ENCODE data around the gene EIF2B2. TPM values are rescaled to one million over a fixed set of nuclear protein-coding genes. Genes with fewer than 3 reads are reported as not detected.

EIF2B2 gene
- total RNA-seq, 3 donors from 2014 or later, result 61.2 to 69.4 (median 66.0) TPM

- H3K4me3 Mint-ChIP-seq, result no peak overlapping the region
- ATAC-seq (no peak), DNase-seq (no peak)
- peaks cover 32% of the 10 kb centered on the region for H3K4me1 Mint-ChIP-seq (ENCODE audit: low read depth)
- no peaks in the 10 kb centered on the region for H3K9me3 Mint-ChIP-seq
- H3K36me3 Mint-ChIP-seq (ENCODE audit: insufficient read depth), result peaks cover 15% of the 10 kb centered on the region
- no peaks in the 10 kb centered on the region for H3K27me3 Mint-ChIP-seq (ENCODE audit: low read depth)
Observed at GRCh38 chr14:75001261-75001660, 1.5 kb upstream of the EIF2B2 start.

GRCh38 chr14:75001899-75002298, 822 bp upstream of the EIF2B2 start:
- Mint-ChIP-seq H3K4me1 (ENCODE audit: low read depth) (peaks cover 36% of the 10 kb centered on the region), H3K36me3 (ENCODE audit: insufficient read depth) (peaks cover 21% of the 10 kb centered on the region), H3K4me3 (peak overlapping the region; percentile 96), H3K9me3 (no peaks in the 10 kb centered on the region), H3K27me3 (ENCODE audit: low read depth) (no peaks in the 10 kb centered on the region)
- DNase-seq, result no peak
- ATAC-seq, result no peak

GRCh38 chr14:75003250-75004027, 718 bp downstream of the EIF2B2 start:
- Mint-ChIP-seq H3K4me1 (ENCODE audit: low read depth) (peaks cover 39% of the 10 kb centered on the region), H3K9me3 (no peaks in the 10 kb centered on the region), H3K27me3 (ENCODE audit: low read depth) (no peaks in the 10 kb centered on the region), H3K4me3 (peak overlapping the region; percentile 96), H3K36me3 (ENCODE audit: insufficient read depth) (peaks cover 35% of the 10 kb centered on the region)
- ATAC-seq (peak in 1 of 2 donors; percentile 1), DNase-seq (no peak)

- no peaks in the 10 kb centered on the region for H3K27me3 Mint-ChIP-seq (ENCODE audit: low read depth)
- no peak overlapping the region for H3K4me3 Mint-ChIP-seq
- no peaks in the 10 kb centered on the region for H3K9me3 Mint-ChIP-seq
- H3K4me1 Mint-ChIP-seq (ENCODE audit: low read depth), result peaks cover 39% of the 10 kb centered on the region
- H3K36me3 Mint-ChIP-seq (ENCODE audit: insufficient read depth), result peaks cover 46% of the 10 kb centered on the region
- DNase-seq, result no peak
- no peak for ATAC-seq
Observed at GRCh38 chr14:75005357-75005756, 2.6 kb downstream of the EIF2B2 start.

GRCh38 chr14:75009176-75009575, 6.5 kb downstream of the EIF2B2 start:
- no peaks in the 10 kb centered on the region for H3K9me3 Mint-ChIP-seq
- no peak for DNase-seq
- H3K27me3 Mint-ChIP-seq (ENCODE audit: low read depth), result no peaks in the 10 kb centered on the region
- no peak overlapping the region for H3K4me3 Mint-ChIP-seq
- H3K4me1 Mint-ChIP-seq (ENCODE audit: low read depth), result peaks cover 36% of the 10 kb centered on the region
- no peak for ATAC-seq
- H3K36me3 Mint-ChIP-seq (ENCODE audit: insufficient read depth), result peaks cover 49% of the 10 kb centered on the region

- Mint-ChIP-seq H3K27me3 (ENCODE audit: low read depth) (no peaks in the 10 kb centered on the region), H3K9me3 (no peaks in the 10 kb centered on the region), H3K36me3 (ENCODE audit: insufficient read depth) (peaks cover 47% of the 10 kb centered on the region), H3K4me3 (no peak overlapping the region), H3K4me1 (ENCODE audit: low read depth) (peaks cover 24% of the 10 kb centered on the region)
- ATAC-seq (no peak), DNase-seq (no peak)
Observed at GRCh38 chr14:75010472-75011093, 7.9 kb downstream of the EIF2B2 start.

GRCh38 chr14:75011356-75011994, 8.8 kb downstream of the EIF2B2 start:
- Mint-ChIP-seq H3K36me3 (ENCODE audit: insufficient read depth) (peaks cover 44% of the 10 kb centered on the region), H3K4me1 (ENCODE audit: low read depth) (peaks cover 18% of the 10 kb centered on the region), H3K27me3 (ENCODE audit: low read depth) (no peaks in the 10 kb centered on the region)

GRCh38 chr14:75013290-75013689, 10.6 kb downstream of the EIF2B2 start:
- Mint-ChIP-seq H3K36me3 (ENCODE audit: insufficient read depth) (peaks cover 34% of the 10 kb centered on the region), H3K27me3 (ENCODE audit: low read depth) (no peaks in the 10 kb centered on the region), H3K4me1 (ENCODE audit: low read depth) (peaks cover 13% of the 10 kb centered on the region), H3K4me3 (no peak overlapping the region), H3K9me3 (no peaks in the 10 kb centered on the region)
- ATAC-seq, result no peak
- DNase-seq, result no peak

More at GRCh38 chr14:75011356-75011994, 8.8 kb downstream of the EIF2B2 start:
- Mint-ChIP-seq H3K4me3 (no peak overlapping the region), H3K9me3 (no peaks in the 10 kb centered on the region)
- ATAC-seq, result peak; percentile 91 to 92
- DNase-seq, result no peak

- DNase-seq (no peak), ATAC-seq (no peak)
- Mint-ChIP-seq H3K36me3 (ENCODE audit: insufficient read depth) (peaks cover 33% of the 10 kb centered on the region), H3K4me1 (ENCODE audit: low read depth) (peaks cover 13% of the 10 kb centered on the region), H3K27me3 (ENCODE audit: low read depth) (no peaks in the 10 kb centered on the region), H3K4me3 (no peak overlapping the region), H3K9me3 (no peaks in the 10 kb centered on the region)
Observed at GRCh38 chr14:75015496-75015895, 12.8 kb downstream of the EIF2B2 start.

- no peaks in the 10 kb centered on the region for H3K27me3 Mint-ChIP-seq (ENCODE audit: low read depth)
- DNase-seq (no peak), ATAC-seq (no peak)
- H3K36me3 Mint-ChIP-seq (ENCODE audit: insufficient read depth), result peaks cover 38% of the 10 kb centered on the region
- H3K4me3 Mint-ChIP-seq, result no peak overlapping the region
- H3K9me3 Mint-ChIP-seq, result no peaks in the 10 kb centered on the region
- H3K4me1 Mint-ChIP-seq (ENCODE audit: low read depth), result peaks cover 1% of the 10 kb centered on the region
Observed at GRCh38 chr14:75016815-75017214, 14.1 kb downstream of the EIF2B2 start.

GRCh38 chr14:75018694-75019093, 16.0 kb downstream of the EIF2B2 start:
- no peak for DNase-seq
- H3K4me1 Mint-ChIP-seq (ENCODE audit: low read depth), result no peaks in the 10 kb centered on the region
- ATAC-seq, result no peak
- H3K36me3 Mint-ChIP-seq (ENCODE audit: insufficient read depth), result peaks cover 41% of the 10 kb centered on the region
- no peaks in the 10 kb centered on the region for H3K9me3 Mint-ChIP-seq
- H3K4me3 Mint-ChIP-seq, result no peak overlapping the region
- H3K27me3 Mint-ChIP-seq (ENCODE audit: low read depth), result no peaks in the 10 kb centered on the region

GRCh38 chr14:75022655-75023054, 19.9 kb downstream of the EIF2B2 start:
- ATAC-seq (no peak), DNase-seq (no peak)
- H3K4me1 Mint-ChIP-seq (ENCODE audit: low read depth), result no peaks in the 10 kb centered on the region

GRCh38 chr14:75023108-75023507, 20.4 kb downstream of the EIF2B2 start:
- Mint-ChIP-seq H3K36me3 (ENCODE audit: insufficient read depth) (peaks cover 29% of the 10 kb centered on the region), H3K9me3 (no peaks in the 10 kb centered on the region), H3K27me3 (ENCODE audit: low read depth) (no peaks in the 10 kb centered on the region), H3K4me1 (ENCODE audit: low read depth) (no peaks in the 10 kb centered on the region), H3K4me3 (no peak overlapping the region)
- no peak for DNase-seq
- ATAC-seq, result no peak

More at GRCh38 chr14:75022655-75023054, 19.9 kb downstream of the EIF2B2 start:
- H3K27me3 Mint-ChIP-seq (ENCODE audit: low read depth), result no peaks in the 10 kb centered on the region
- H3K9me3 Mint-ChIP-seq, result no peaks in the 10 kb centered on the region
- no peak overlapping the region for H3K4me3 Mint-ChIP-seq
- peaks cover 27% of the 10 kb centered on the region for H3K36me3 Mint-ChIP-seq (ENCODE audit: insufficient read depth)

- ATAC-seq (no peak), DNase-seq (no peak)
- H3K36me3 Mint-ChIP-seq (ENCODE audit: insufficient read depth), result peaks cover 24% of the 10 kb centered on the region
- no peak overlapping the region for H3K4me3 Mint-ChIP-seq
- H3K9me3 Mint-ChIP-seq, result no peaks in the 10 kb centered on the region
- no peaks in the 10 kb centered on the region for H3K4me1 Mint-ChIP-seq (ENCODE audit: low read depth)
- no peaks in the 10 kb centered on the region for H3K27me3 Mint-ChIP-seq (ENCODE audit: low read depth)
Observed at GRCh38 chr14:75025082-75025481, 22.4 kb downstream of the EIF2B2 start.
